OCI-LY7 (cell line): ENCODE results near the gene GALNT2. TPM values are rescaled to one million over a fixed set of nuclear protein-coding genes. Genes with fewer than 3 reads are reported as not detected.
A peak's percentile ranks its signal among the peaks of the same experiment; 100 is the strongest.

Source experiments
- BruUV-seq: library from RNA; stranded (reverse); fragments of 400-500 nt; replicated peaks from 2 replicates; lab custom pipeline; 2021; lab: Mats Ljungman, UMichigan
- CTCF ChIA-PET: fragments of 300-600 bp; sonication (Branson Sonifier 250); formaldehyde crosslinking; loops from one replicate; lab custom pipeline; 2022; ENCODE audit warnings: antibody characterized with exemption; ENCODE audit not compliant: unreplicated experiment; lab: Charles Lee
- POLR2A ChIA-PET: fragments of 300-600 bp; sonication (Branson Sonifier 250); formaldehyde crosslinking; loops from one replicate; lab custom pipeline; 2022; ENCODE audit warnings: antibody characterized with exemption; lab: Charles Lee
- DNase-seq: peaks from one replicate; pipeline ENCODE4 v3.0.0-alpha.2; 2015; ENCODE audit warnings: low spot score
- H2AFZ ChIP-seq: fragments of 200-600 bp; sonication (generic), shearing (Covaris generic); 2 replicates; pipeline ENCODE4 v1.6.1; 2014; ENCODE audit warnings: mild to moderate bottlenecking, antibody characterized with exemption, low read length, moderate library complexity
- H3K27ac ChIP-seq: fragments of 200-600 bp; sonication (generic); 2 replicates; pipeline ENCODE4 v1.5.1; 2014; ENCODE audit warnings: mixed run types, low read depth, mild to moderate bottlenecking, moderate library complexity, low read length, inconsistent platforms; ENCODE audit not compliant: poor library complexity, severe bottlenecking
- H3K36me3 ChIP-seq: fragments of 200-600 bp; sonication (generic); 2 replicates; pipeline ENCODE4 v1.6.1; 2014; ENCODE audit warnings: mild to moderate bottlenecking, antibody characterized with exemption, low read length, moderate library complexity, mixed read lengths; ENCODE audit not compliant: insufficient read depth
- H3K4me1 ChIP-seq: fragments of 200-600 bp; sonication (generic); 2 replicates; pipeline ENCODE4 v1.5.1; 2014; ENCODE audit warnings: mild to moderate bottlenecking, low read length; ENCODE audit not compliant: insufficient read depth, poor library complexity, severe bottlenecking
- H3K4me2 ChIP-seq: fragments of 200-600 bp; sonication (generic); 2 replicates; pipeline ENCODE4 v1.6.1; 2014; ENCODE audit warnings: mild to moderate bottlenecking, low read length
- H3K4me3 ChIP-seq: fragments of 200-600 bp; sonication (generic); 2 replicates; pipeline ENCODE4 v1.5.1; 2014; ENCODE audit warnings: mild to moderate bottlenecking, low read depth, low read length; ENCODE audit not compliant: poor library complexity, severe bottlenecking
- H3K79me2 ChIP-seq: fragments of 200-600 bp; sonication (generic); 2 replicates; pipeline ENCODE4 v1.6.1; 2016; ENCODE audit warnings: low read depth, mild to moderate bottlenecking, low read length, moderate library complexity, mixed read lengths; ENCODE audit not compliant: insufficient read depth
- H3K9me2 ChIP-seq: fragments of 200-600 bp; sonication (generic); 2 replicates; pipeline ENCODE4 v1.6.1; 2016; ENCODE audit warnings: mild to moderate bottlenecking, low read length, mixed read lengths; ENCODE audit not compliant: insufficient read depth
- H3K9me3 ChIP-seq: fragments of 200-600 bp; sonication (generic); 2 replicates; pipeline ENCODE4 v1.6.1; 2014; ENCODE audit warnings: mild to moderate bottlenecking, mixed run types, low read length, mixed read lengths
- H4K20me1 ChIP-seq: fragments of 200-600 bp; sonication (generic); 2 replicates; pipeline ENCODE4 v1.6.1; 2014; ENCODE audit warnings: mild to moderate bottlenecking, antibody characterized with exemption, low read length, moderate library complexity, mixed read lengths; ENCODE audit not compliant: insufficient read depth
- CTCF ChIP-seq: fragments of 200-600 bp; sonication (generic); conservative IDR thresholded peaks from 2 replicates; pipeline ENCODE4 v1.5.1; 2014; ENCODE audit warnings: mild to moderate bottlenecking, antibody characterized with exemption, low read length, moderate library complexity, mixed read lengths
- EZH2phosphoT487 ChIP-seq: fragments of 200-600 bp; sonication (generic); IDR thresholded peaks from 2 replicates; pipeline ENCODE4 v1.6.1; 2018; ENCODE audit warnings: low read depth, borderline replicate concordance, mild to moderate bottlenecking, mixed run types, antibody characterized with exemption, low read length, moderate library complexity, mixed read lengths
- intact Hi-C: fragments of 100-400 bp; cut with micrococcal nuclease; formaldehyde crosslinking; loops from one replicate; pipeline ENCODE4 v1.10.0; 2022; ENCODE audit not compliant: unreplicated experiment
- total RNA-seq, 2 experiments: library from RNA; depleted of rRNA in 1 of 2; stranded (reverse); fragments of >200 nt in 1 of 2; shearing (Covaris generic) in 1 of 2; gene quantifications; 2 replicates each; pipeline ENCODE4 v1.2.3, GENCODE V29; 2014 to 2022

GALNT2 gene
- total RNA-seq, 2 experiments from 2014 or later: 29.9 to 67.3 TPM

GRCh38 chr1:230026572-230026971 is 40.5 kb upstream of the GALNT2 start:
- no peaks in the 10 kb centered on the region for H3K36me3 ChIP-seq

GRCh38 chr1:230028602-230029223 is 38.3 kb upstream of the GALNT2 start:
- ChIA-PET POLR2A (no interaction called here), CTCF (no interaction called here)
- intact Hi-C loops: no loop called here
- Histone ChIP-seq H3K9me3 (no peaks in the 10 kb centered on the region), H3K36me3 (no peaks in the 10 kb centered on the region), H3K4me1 (no peaks in the 10 kb centered on the region), H2AFZ (no peak overlapping the region), H3K79me2 (no peaks in the 10 kb centered on the region), H3K9me2 (no peaks in the 10 kb centered on the region), H3K4me3 (no peak overlapping the region), H3K27ac (no peak overlapping the region), H4K20me1 (no peaks in the 10 kb centered on the region), H3K4me2 (peak overlapping the region; percentile 1; the same call in 1 of the 2 replicates)
- DNase-seq: no peak
- no TSS peak for BruUV-seq
- TF ChIP-seq CTCF (no peak), EZH2phosphoT487 (no peak)

More at GRCh38 chr1:230026572-230026971, 40.5 kb upstream of the GALNT2 start:
- CTCF ChIA-PET: no interaction called here
- H3K9me2 ChIP-seq: no peaks in the 10 kb centered on the region
- H3K4me2 ChIP-seq: no peak overlapping the region
- H3K4me1 ChIP-seq: no peaks in the 10 kb centered on the region
- no peak overlapping the region for H2AFZ ChIP-seq
- no peak for DNase-seq
- POLR2A ChIA-PET: no interaction called here
- H3K27ac ChIP-seq: no peak overlapping the region
- TF ChIP-seq CTCF: no peak
- TF ChIP-seq EZH2phosphoT487: no peak
- H3K79me2 ChIP-seq: no peaks in the 10 kb centered on the region
- H3K9me3 ChIP-seq: no peaks in the 10 kb centered on the region
- H4K20me1 ChIP-seq: no peaks in the 10 kb centered on the region
- intact Hi-C loops: no loop called here
- no TSS peak for BruUV-seq
- no peak overlapping the region for H3K4me3 ChIP-seq

- no peak overlapping the region for H3K4me3 ChIP-seq
- no TSS peak for BruUV-seq
- ChIA-PET CTCF (no interaction called here), POLR2A (no interaction called here)
- intact Hi-C loops: no loop called here
- DNase-seq: no peak
- H2AFZ ChIP-seq: no peak overlapping the region
- no peaks in the 10 kb centered on the region for H3K9me3 ChIP-seq
- H3K79me2 ChIP-seq: no peaks in the 10 kb centered on the region
- peak overlapping the region; percentile 1; the same call in 1 of the 2 replicates for H3K4me2 ChIP-seq
- no peaks in the 10 kb centered on the region for H3K9me2 ChIP-seq
- H3K27ac ChIP-seq: no peak overlapping the region
- H4K20me1 ChIP-seq: no peaks in the 10 kb centered on the region
- no peak for TF ChIP-seq CTCF
- TF ChIP-seq EZH2phosphoT487: no peak
- H3K4me1 ChIP-seq: no peaks in the 10 kb centered on the region
- H3K36me3 ChIP-seq: no peaks in the 10 kb centered on the region
These were observed 37.6 kb upstream of the GALNT2 start for GRCh38 chr1:230029244-230029941.
